Uterus (tissue), 4 donors: ENCODE measurements around the gene STAU1. TPM values are rescaled to one million over a fixed set of nuclear protein-coding genes. Genes with fewer than 3 reads are reported as not detected.

Source experiments
- DNase-seq, 2 donors: peaks; one replicate each; pipeline ENCODE4 v3.0.0-alpha.2; 2019 to 2020
- H3K27ac ChIP-seq, 2 donors: fragments of 200-600 bp; sonication (generic); 1 replicate in 1 of 2; 2 replicates in 1 of 2; pipeline ENCODE4 v1.5.1; 2016 to 2018
- H3K27me3 ChIP-seq, 2 donors: fragments of 200-600 bp; sonication (generic); one replicate each; pipeline ENCODE4 v1.5.1; 2018 to 2019; ENCODE audit warnings: control low read depth in 1 of 2
- H3K36me3 ChIP-seq, 2 donors: fragments of 200-600 bp; sonication (generic); one replicate each; pipeline ENCODE4 v1.5.1; 2019; ENCODE audit warnings: control low read depth in 1 of 2
- H3K4me1 ChIP-seq, 2 donors: fragments of 200-600 bp; sonication (generic); one replicate each; pipeline ENCODE4 v1.5.1; 2018 to 2019; ENCODE audit warnings: control low read depth in 1 of 2
- H3K4me3 ChIP-seq, 2 donors: fragments of 200-600 bp; sonication (generic); 1 replicate in 1 of 2; 2 replicates in 1 of 2; pipeline ENCODE4 v1.5.1; 2018 to 2019; ENCODE audit warnings: mild to moderate bottlenecking in 1 of 2
- H3K9me3 ChIP-seq, 2 donors: fragments of 200-600 bp; sonication (generic); one replicate each; pipeline ENCODE4 v1.5.1; 2019; ENCODE audit warnings: control low read depth in 1 of 2
- POLR2A ChIP-seq, 2 donors: fragments of 450-650 bp; IDR thresholded peaks; one replicate each; pipeline ENCODE4 v1.6.1; 2016; ENCODE audit warnings: antibody characterized with exemption in 2 of 2, mild to moderate bottlenecking in 1 of 2, moderate library complexity in 1 of 2
- intact Hi-C: fragments of 100-400 bp; cut with DNase I; formaldehyde crosslinking; loops from one replicate; pipeline ENCODE4 v1.15.1; 2023; ENCODE audit warnings: low total_unique reads
- total RNA-seq, 4 donors: library from RNA; depleted of rRNA in 3 of 4; stranded (reverse); fragments of >200 nt in 3 of 4; gene quantifications; one replicate each; pipeline versions ENCODE4 v1.1.0 to v1.2.4, GENCODE V29; 2014 to 2023
- TF ChIP-seq, protein P1 (sequence below), 4 experiments: fragments of 200-600 bp in 2 of 4; fragments of 450-650 bp in 2 of 4; sonication (generic) in 2 of 4; IDR thresholded peaks; one replicate each; pipeline ENCODE4 v1.5.1; 2016 to 2019; ENCODE audit warnings: antibody characterized with exemption in 4 of 4, mild to moderate bottlenecking in 2 of 4, moderate library complexity in 1 of 4
- donor health status: DM: yes; HTN: yes; CAD: no.

Gene STAU1
- total RNA-seq, 4 donors from 2014 or later: 52.6 to 97.1 (median 73.3) TPM

GRCh38 chr20:49166534-49167449 is 21.3 kb downstream of the STAU1 start:
- Histone ChIP-seq H3K4me1 (peaks cover 0 to 4% of the 10 kb centered on the region in 2 donors), H3K36me3 (no peaks in the 10 kb centered on the region), H3K4me3 (no peak overlapping the region), H3K9me3 (no peaks in the 10 kb centered on the region), H3K27ac (peak overlapping the region in 1 of 2 donors; percentile 20), H3K27me3 (no peaks in the 10 kb centered on the region)
- DNase-seq: no peak
- TF ChIP-seq POLR2A (IDR thresholded peaks at IDR 0.05): no peak
- intact Hi-C loops: no loop called here

- Histone ChIP-seq H3K27ac (no peak overlapping the region), H3K4me3 (no peak overlapping the region), H3K9me3 (no peaks in the 10 kb centered on the region), H3K27me3 (no peaks in the 10 kb centered on the region), H3K4me1 (peaks cover 0 to 4% of the 10 kb centered on the region in 2 donors), H3K36me3 (no peaks in the 10 kb centered on the region)
- TF ChIP-seq POLR2A (IDR thresholded peaks at IDR 0.05): no peak
- TF ChIP-seq, protein P1, sequence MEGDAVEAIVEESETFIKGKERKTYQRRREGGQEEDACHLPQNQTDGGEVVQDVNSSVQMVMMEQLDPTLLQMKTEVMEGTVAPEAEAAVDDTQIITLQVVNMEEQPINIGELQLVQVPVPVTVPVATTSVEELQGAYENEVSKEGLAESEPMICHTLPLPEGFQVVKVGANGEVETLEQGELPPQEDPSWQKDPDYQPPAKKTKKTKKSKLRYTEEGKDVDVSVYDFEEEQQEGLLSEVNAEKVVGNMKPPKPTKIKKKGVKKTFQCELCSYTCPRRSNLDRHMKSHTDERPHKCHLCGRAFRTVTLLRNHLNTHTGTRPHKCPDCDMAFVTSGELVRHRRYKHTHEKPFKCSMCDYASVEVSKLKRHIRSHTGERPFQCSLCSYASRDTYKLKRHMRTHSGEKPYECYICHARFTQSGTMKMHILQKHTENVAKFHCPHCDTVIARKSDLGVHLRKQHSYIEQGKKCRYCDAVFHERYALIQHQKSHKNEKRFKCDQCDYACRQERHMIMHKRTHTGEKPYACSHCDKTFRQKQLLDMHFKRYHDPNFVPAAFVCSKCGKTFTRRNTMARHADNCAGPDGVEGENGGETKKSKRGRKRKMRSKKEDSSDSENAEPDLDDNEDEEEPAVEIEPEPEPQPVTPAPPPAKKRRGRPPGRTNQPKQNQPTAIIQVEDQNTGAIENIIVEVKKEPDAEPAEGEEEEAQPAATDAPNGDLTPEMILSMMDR (IDR thresholded peaks at IDR 0.05): no peak
- intact Hi-C loops: no loop called here
- no peak for DNase-seq
Measured at GRCh38 chr20:49165611-49166010, 22.5 kb downstream of the STAU1 start.

GRCh38 chr20:49163696-49164095 is 24.4 kb downstream of the STAU1 start:
- no peak for TF ChIP-seq POLR2A (IDR thresholded peaks at IDR 0.05)
- TF ChIP-seq, protein P1 (IDR thresholded peaks at IDR 0.05): no peak
- Histone ChIP-seq H3K27me3 (no peaks in the 10 kb centered on the region), H3K9me3 (no peaks in the 10 kb centered on the region), H3K27ac (no peak overlapping the region), H3K36me3 (no peaks in the 10 kb centered on the region), H3K4me3 (no peak overlapping the region), H3K4me1 (peaks cover 0 to 4% of the 10 kb centered on the region in 2 donors)
- no peak for DNase-seq
- intact Hi-C loops: no loop called here

DNA sequence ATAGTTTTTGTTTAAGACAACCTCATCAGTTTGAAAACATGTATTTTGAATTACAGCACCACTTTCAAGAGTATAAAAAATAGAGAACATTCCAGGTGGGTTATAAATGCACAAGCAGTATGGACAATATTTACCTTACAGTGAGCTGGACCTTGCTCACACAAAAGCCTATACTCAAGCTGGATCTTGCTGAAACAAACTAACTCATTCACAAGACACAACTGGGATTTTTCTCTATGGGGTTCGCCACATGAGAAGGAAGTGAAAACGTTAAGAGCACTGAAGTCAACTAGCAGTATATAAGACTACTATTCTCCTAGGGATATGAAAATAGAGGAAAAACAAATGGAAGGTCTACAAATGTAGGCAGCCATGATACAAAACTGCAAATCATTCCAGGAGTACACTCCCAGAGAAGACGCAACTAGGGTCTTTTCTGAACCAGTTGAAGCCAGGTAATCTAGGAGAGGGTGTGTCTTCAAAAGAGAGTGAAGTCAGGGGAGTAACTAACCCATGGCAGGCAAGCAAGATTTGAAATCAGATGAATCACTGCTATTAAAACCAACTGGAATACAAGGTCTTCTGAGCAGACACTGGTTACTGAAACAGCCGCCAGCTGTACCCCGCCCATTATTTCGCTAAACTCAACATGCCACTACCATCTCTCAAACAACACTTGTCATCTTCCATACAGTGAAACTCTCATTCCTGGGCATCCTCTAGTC is 26.5 kb downstream of the STAU1 start:
- intact Hi-C loops: no loop called here
- DNase-seq: no peak
- H3K9me3 ChIP-seq: no peaks in the 10 kb centered on the region
- H3K4me3 ChIP-seq: no peak overlapping the region
- H3K4me1 ChIP-seq: no peaks in the 10 kb centered on the region
- no peaks in the 10 kb centered on the region for H3K27me3 ChIP-seq
- TF ChIP-seq, protein P1 (IDR thresholded peaks at IDR 0.05): no peak
- TF ChIP-seq POLR2A (IDR thresholded peaks at IDR 0.05): no peak
- no peak overlapping the region for H3K27ac ChIP-seq
- H3K36me3 ChIP-seq: no peaks in the 10 kb centered on the region

- H3K27me3 ChIP-seq: no peaks in the 10 kb centered on the region
- no peak overlapping the region for H3K27ac ChIP-seq
- H3K36me3 ChIP-seq: no peaks in the 10 kb centered on the region
- no peak overlapping the region for H3K4me3 ChIP-seq
- H3K4me1 ChIP-seq: no peaks in the 10 kb centered on the region
- intact Hi-C loops: no loop called here
- TF ChIP-seq POLR2A (IDR thresholded peaks at IDR 0.05): no peak
- TF ChIP-seq, protein P1 (IDR thresholded peaks at IDR 0.05): no peak
- H3K9me3 ChIP-seq: no peaks in the 10 kb centered on the region
- DNase-seq: no peak
Measured at GRCh38 chr20:49160057-49160929, 27.8 kb downstream of the STAU1 start.
